HG03432 (cell line): ENCODE results near the gene CRYBG2.
"Not testable (repeated sequence)": the region's sequence is repeated elsewhere in the genome, so short reads cannot be mapped to it uniquely, and the experiment has no call there.

Experiments
- ATAC-seq: cut with Tn5 transposase; IDR thresholded peaks from one replicate; pipeline ENCODE4 v1.9.1; 2021; ENCODE audit warnings: mild to moderate bottlenecking, moderate library complexity; ENCODE audit not compliant: unreplicated experiment

Gene CRYBG2

GRCh38 chr1:26296340-26297056 lies 57.4 kb downstream of the CRYBG2 start:
- no peak for ATAC-seq

- ATAC-seq: no peak
Measured at GRCh38 chr1:26295194-26296138, 58.5 kb downstream of the CRYBG2 start.

- no peak for ATAC-seq
Measured at GRCh38 chr1:26293911-26294463, 59.9 kb downstream of the CRYBG2 start.

GRCh38 chr1:26292735-26293134 lies 61.2 kb downstream of the CRYBG2 start:
- ATAC-seq: not testable (repeated sequence)

GRCh38 chr1:26291939-26292338 lies 62.0 kb downstream of the CRYBG2 start:
- no peak for ATAC-seq

- ATAC-seq: no peak
Measured at GRCh38 chr1:26291433-26291832, 62.5 kb downstream of the CRYBG2 start.

GRCh38 chr1:26290882-26291261 lies 63.1 kb downstream of the CRYBG2 start:
- no peak for ATAC-seq

- ATAC-seq: no peak
Measured at GRCh38 chr1:26290122-26290881, 63.6 kb downstream of the CRYBG2 start.

GRCh38 chr1:26289158-26290059 lies 64.5 kb downstream of the CRYBG2 start:
- no peak for ATAC-seq

- ATAC-seq: no peak
Measured at GRCh38 chr1:26288311-26288941, 65.5 kb downstream of the CRYBG2 start.

GRCh38 chr1:26287811-26288210 lies 66.1 kb downstream of the CRYBG2 start:
- ATAC-seq: no peak

- ATAC-seq: peak; percentile 30
Measured at GRCh38 chr1:26287033-26287711, 66.8 kb downstream of the CRYBG2 start.

GRCh38 chr1:26286064-26286416 lies 67.9 kb downstream of the CRYBG2 start:
- ATAC-seq: no peak

GRCh38 chr1:26285366-26286063 lies 68.4 kb downstream of the CRYBG2 start:
- ATAC-seq: no peak

- peak; percentile 26 for ATAC-seq
Measured at GRCh38 chr1:26284597-26285347, 69.2 kb downstream of the CRYBG2 start.

- ATAC-seq: no peak
Measured at GRCh38 chr1:26283871-26284596, 69.9 kb downstream of the CRYBG2 start.

- no peak for ATAC-seq
Measured at GRCh38 chr1:26283279-26283853, 70.6 kb downstream of the CRYBG2 start.
